Natural killer cell (primary cell): ENCODE measurements around the gene SEC31B. TPM values are rescaled to one million over a fixed set of nuclear protein-coding genes. Genes with fewer than 3 reads are reported as not detected.

Experiments
- ATAC-seq, 3 donors: fragments of 150-1000 bp in 2 of 3; fragments of 200-7000 bp in 1 of 3; cut with Tn5 transposase; 1 replicate in 1 of 3; 2 replicates in 2 of 3; pipeline ENCODE4 v1.10.0; 2021; ENCODE audit warnings: mild to moderate bottlenecking in 2 of 3, moderate library complexity in 2 of 3
- DNase-seq, 2 donors: peaks; one replicate each; pipeline versions ENCODE4 v3.0.0 to v3.0.0-alpha.2; 2013 to 2021; ENCODE audit warnings: mixed read lengths in 1 of 2
- H3K27ac ChIP-seq: one replicate; pipeline ENCODE4 v1.5.1; 2013; ENCODE audit warnings: mild to moderate bottlenecking, low read length
- H3K27me3 ChIP-seq: one replicate; pipeline ENCODE4 v1.6.1; 2013; ENCODE audit warnings: low read length; ENCODE audit not compliant: control insufficient read depth, insufficient read depth
- H3K36me3 ChIP-seq: one replicate; pipeline ENCODE4 v1.6.1; 2013; ENCODE audit warnings: low read length; ENCODE audit not compliant: control insufficient read depth, insufficient read depth
- H3K4me1 ChIP-seq: one replicate; pipeline ENCODE4 v1.6.1; 2013; ENCODE audit warnings: low read length; ENCODE audit not compliant: control insufficient read depth, insufficient read depth
- H3K4me3 ChIP-seq: one replicate; pipeline ENCODE4 v1.5.1; 2013; ENCODE audit warnings: low read length
- H3K9me3 ChIP-seq: one replicate; pipeline ENCODE4 v1.6.1; 2013; ENCODE audit warnings: low read length; ENCODE audit not compliant: control insufficient read depth, insufficient read depth
- H3K27ac Mint-ChIP-seq, 2 donors: one replicate each; pipeline ENCODE4 v1.8.0; 2022; ENCODE audit warnings: mild to moderate bottlenecking in 2 of 2, mixed read lengths in 2 of 2, moderate library complexity in 1 of 2
- H3K27me3 Mint-ChIP-seq, 2 donors: one replicate each; pipeline ENCODE4 v1.8.0; 2022; ENCODE audit warnings: low read depth in 2 of 2, mixed read lengths in 2 of 2
- H3K36me3 Mint-ChIP-seq: one replicate; pipeline ENCODE4 v1.8.0; 2022; ENCODE audit warnings: mixed read lengths
- H3K4me1 Mint-ChIP-seq, 2 donors: one replicate each; pipeline ENCODE4 v1.8.0; 2022; ENCODE audit warnings: mixed read lengths in 2 of 2
- H3K4me3 Mint-ChIP-seq: one replicate; pipeline ENCODE4 v1.8.0; 2022; ENCODE audit warnings: mild to moderate bottlenecking, moderate library complexity, mixed read lengths
- H3K9me3 Mint-ChIP-seq, 2 donors: one replicate each; pipeline ENCODE4 v1.8.0; 2022; ENCODE audit warnings: mixed read lengths in 2 of 2
- CTCF ChIP-seq: fragments of 200-600 bp; IDR thresholded peaks from one replicate; pipeline ENCODE4 v1.8.0; 2022; ENCODE audit warnings: antibody characterized with exemption
- WGBS: methylation state at CpG from one replicate; pipeline ENCODE4 v1.1.7; 2013; ENCODE audit warnings: missing lambda C conversion rate; ENCODE audit not compliant: insufficient coverage; 5-methylcytosine and 5-hydroxymethylcytosine counted together
- intact Hi-C: fragments of 100-400 bp; cut with micrococcal nuclease; formaldehyde crosslinking; loops from one replicate; pipeline ENCODE4 v1.14.2; 2022
- total RNA-seq, 4 donors: library from RNA; stranded (reverse); fragments of 120-200 nt in 1 of 4; gene quantifications; one replicate each; pipeline versions ENCODE4 v1.2.3 to v1.2.4, GENCODE V29; 2013 to 2022

The SEC31B gene
- total RNA-seq, 3 donors from 2014 or later (not counting 1 experiment from before 2014, with no cell fraction given) = 32.6 to 38.6 (median 38.1) TPM

GRCh38 chr10:100554902-100555301 lies 35.2 kb upstream of the SEC31B start:
- 100% methylated on average over 2 of the region's 2 CpGs for WGBS
- DNase-seq (no peak), ATAC-seq (no peak)
- no peaks in the 10 kb centered on the region for H3K9me3 Mint-ChIP-seq
- intact Hi-C loops = no loop called here
- TF ChIP-seq CTCF = no peak
- Histone ChIP-seq H3K9me3 (no peaks in the 10 kb centered on the region), H3K27me3 (no peaks in the 10 kb centered on the region), H3K4me3 (no peak overlapping the region), H3K4me1 (no peaks in the 10 kb centered on the region), H3K27ac (no peak overlapping the region), H3K36me3 (peaks cover 19% of the 10 kb centered on the region)
- peaks cover 2% of the 10 kb centered on the region for H3K36me3 Mint-ChIP-seq
- no peak overlapping the region for H3K4me3 Mint-ChIP-seq
- no peaks in the 10 kb centered on the region for H3K27me3 Mint-ChIP-seq
- H3K27ac Mint-ChIP-seq = no peak overlapping the region
- H3K4me1 Mint-ChIP-seq = peaks cover 5% of the 10 kb centered on the region in 2 donors

GRCh38 chr10:100553929-100554328 lies 34.3 kb upstream of the SEC31B start:
- WGBS = 100% methylated on average over 3 of the region's 3 CpGs
- ATAC-seq = no peak
- H3K36me3 ChIP-seq = peaks cover 28% of the 10 kb centered on the region
- no peaks in the 10 kb centered on the region for H3K9me3 Mint-ChIP-seq
- no peaks in the 10 kb centered on the region for H3K4me1 ChIP-seq
- no peak for DNase-seq
- no peaks in the 10 kb centered on the region for H3K27me3 ChIP-seq
- H3K27ac Mint-ChIP-seq = peak overlapping the region in 1 of 2 donors; percentile 36
- H3K4me1 Mint-ChIP-seq = peaks cover 5% of the 10 kb centered on the region in 2 donors
- TF ChIP-seq CTCF = no peak
- H3K27me3 Mint-ChIP-seq = no peaks in the 10 kb centered on the region
- H3K9me3 ChIP-seq = no peaks in the 10 kb centered on the region
- H3K36me3 Mint-ChIP-seq = peaks cover 7% of the 10 kb centered on the region
- intact Hi-C loops = no loop called here
- H3K4me3 ChIP-seq = no peak overlapping the region
- H3K4me3 Mint-ChIP-seq = no peak overlapping the region
- H3K27ac ChIP-seq = no peak overlapping the region

GRCh38 chr10:100551738-100552137 lies 32.1 kb upstream of the SEC31B start:
- Histone ChIP-seq H3K27me3 (no peaks in the 10 kb centered on the region), H3K27ac (no peak overlapping the region), H3K4me1 (no peaks in the 10 kb centered on the region), H3K9me3 (no peaks in the 10 kb centered on the region), H3K36me3 (peaks cover 48% of the 10 kb centered on the region), H3K4me3 (no peak overlapping the region)
- H3K4me3 Mint-ChIP-seq = no peak overlapping the region
- intact Hi-C loops = no loop called here
- no peak for TF ChIP-seq CTCF
- DNase-seq = no peak
- no peak overlapping the region for H3K27ac Mint-ChIP-seq
- no peak for ATAC-seq
- H3K27me3 Mint-ChIP-seq = no peaks in the 10 kb centered on the region
- H3K4me1 Mint-ChIP-seq = peaks cover 0 to 2% of the 10 kb centered on the region in 2 donors
- H3K36me3 Mint-ChIP-seq = peaks cover 17% of the 10 kb centered on the region
- 83% methylated on average over 1 of the region's 5 CpGs for WGBS
- H3K9me3 Mint-ChIP-seq = no peaks in the 10 kb centered on the region

- Mint-ChIP-seq H3K4me1 (no peaks in the 10 kb centered on the region), H3K36me3 (peaks cover 23% of the 10 kb centered on the region), H3K27ac (no peak overlapping the region), H3K4me3 (no peak overlapping the region), H3K27me3 (no peaks in the 10 kb centered on the region), H3K9me3 (no peaks in the 10 kb centered on the region)
- Histone ChIP-seq H3K4me3 (no peak overlapping the region), H3K27ac (no peak overlapping the region), H3K27me3 (no peaks in the 10 kb centered on the region), H3K4me1 (no peaks in the 10 kb centered on the region), H3K9me3 (no peaks in the 10 kb centered on the region), H3K36me3 (peaks cover 50% of the 10 kb centered on the region)
- DNase-seq (no peak), ATAC-seq (no peak)
- no peak for TF ChIP-seq CTCF
- intact Hi-C loops = no loop called here
- 100% methylated on average over 3 of the region's 4 CpGs for WGBS
Measured at GRCh38 chr10:100551196-100551595, 31.5 kb upstream of the SEC31B start.
